AG04449 (cell line): Measurements from ENCODE around the gene TMEM135.
"Not testable (repeated sequence)": the region's sequence is repeated elsewhere in the genome, so short reads cannot be mapped to it uniquely, and the experiment has no call there.

Experiments used
- CTCF ChIA-PET: fragments of 350-600 bp; formaldehyde crosslinking; extraction: SDS; loops from one replicate; lab custom pipeline; 2021; ENCODE audit warnings: antibody characterized with exemption; lab: Yijun Ruan, JAX
- POLR2A ChIA-PET: fragments of 400-600, 350-600 bp; formaldehyde crosslinking; extraction: SDS; loops from one replicate; lab custom pipeline; 2020; ENCODE audit warnings: antibody characterized with exemption, inconsistent platforms; lab: Yijun Ruan, JAX
- DNase-seq: peaks from one replicate; pipeline ENCODE4 v3.0.0-alpha.2; 2010; ENCODE audit warnings: low read depth, low spot score
- H3K4me3 ChIP-seq: 2 replicates; pipeline ENCODE4 v1.5.1; 2011; ENCODE audit warnings: low read depth, mild to moderate bottlenecking, control low read depth, low read length
- TF ChIP-seq, protein P1 (sequence below): IDR thresholded peaks from one replicate; pipeline ENCODE4 v1.5.1; 2011; ENCODE audit warnings: mild to moderate bottlenecking, moderate library complexity, low read length, control low read depth, inconsistent platforms; ENCODE audit not compliant: insufficient read depth; ENCODE audit errors: missing control alignments

Gene TMEM135

GRCh38 chr11:87275176-87275575 is 237.4 kb downstream of the TMEM135 start:
- no peak overlapping the region for H3K4me3 ChIP-seq
- TF ChIP-seq, protein P1, sequence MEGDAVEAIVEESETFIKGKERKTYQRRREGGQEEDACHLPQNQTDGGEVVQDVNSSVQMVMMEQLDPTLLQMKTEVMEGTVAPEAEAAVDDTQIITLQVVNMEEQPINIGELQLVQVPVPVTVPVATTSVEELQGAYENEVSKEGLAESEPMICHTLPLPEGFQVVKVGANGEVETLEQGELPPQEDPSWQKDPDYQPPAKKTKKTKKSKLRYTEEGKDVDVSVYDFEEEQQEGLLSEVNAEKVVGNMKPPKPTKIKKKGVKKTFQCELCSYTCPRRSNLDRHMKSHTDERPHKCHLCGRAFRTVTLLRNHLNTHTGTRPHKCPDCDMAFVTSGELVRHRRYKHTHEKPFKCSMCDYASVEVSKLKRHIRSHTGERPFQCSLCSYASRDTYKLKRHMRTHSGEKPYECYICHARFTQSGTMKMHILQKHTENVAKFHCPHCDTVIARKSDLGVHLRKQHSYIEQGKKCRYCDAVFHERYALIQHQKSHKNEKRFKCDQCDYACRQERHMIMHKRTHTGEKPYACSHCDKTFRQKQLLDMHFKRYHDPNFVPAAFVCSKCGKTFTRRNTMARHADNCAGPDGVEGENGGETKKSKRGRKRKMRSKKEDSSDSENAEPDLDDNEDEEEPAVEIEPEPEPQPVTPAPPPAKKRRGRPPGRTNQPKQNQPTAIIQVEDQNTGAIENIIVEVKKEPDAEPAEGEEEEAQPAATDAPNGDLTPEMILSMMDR = no peak
- ChIA-PET CTCF (interaction anchor here (1.2 kb wide), 1 partner anchor 278 kb away, joined by 3 read pairs; no protein-coding TSS in a partner anchor), POLR2A (no interaction called here)
- no peak for DNase-seq

- TF ChIP-seq, protein P1 = no peak
- DNase-seq = no peak
- no peak overlapping the region for H3K4me3 ChIP-seq
- CTCF ChIA-PET = interaction anchor here (0.6 to 12.9 kb wide), 5 partner anchors 10 to 341 kb away, joined by 3 to 241 read pairs (median 4); no protein-coding TSS in a partner anchor
- POLR2A ChIA-PET = no interaction called here
Measured at GRCh38 chr11:87280143-87280542, 242.4 kb downstream of the TMEM135 start.

- H3K4me3 ChIP-seq = no peak overlapping the region
- ChIA-PET CTCF (interaction anchor here (0.5 to 12.9 kb wide), 7 partner anchors 9 to 342 kb away, joined by 3 to 241 read pairs (median 4); no protein-coding TSS in a partner anchor), POLR2A (no interaction called here)
- no peak for DNase-seq
- TF ChIP-seq, protein P1 = no peak
Measured at GRCh38 chr11:87281496-87281895, 243.8 kb downstream of the TMEM135 start.

DNA sequence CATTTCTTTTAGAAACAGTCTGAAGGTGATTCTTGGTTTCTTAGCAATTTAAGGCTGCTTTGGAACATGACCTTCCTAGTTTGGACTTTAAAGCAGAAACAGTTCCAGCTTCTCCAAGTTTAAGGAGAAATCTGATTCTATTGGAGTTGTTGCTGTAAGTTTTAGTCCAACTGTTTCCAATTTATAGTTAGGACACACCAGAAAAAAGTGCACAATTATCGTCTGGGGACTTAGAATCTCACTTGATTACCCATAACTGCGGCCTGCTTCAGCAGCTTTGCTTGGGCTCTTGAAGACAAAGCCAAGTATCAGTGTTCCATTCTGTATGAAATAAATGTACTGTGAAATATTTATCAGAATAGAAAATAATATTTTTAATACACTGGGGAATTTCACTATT is 246.6 kb downstream of the TMEM135 start:
- CTCF ChIA-PET = interaction anchor here (1.2 to 12.9 kb wide), 4 partner anchors 186 to 345 kb away, joined by 3 to 241 read pairs (median 4); no protein-coding TSS in a partner anchor
- POLR2A ChIA-PET = no interaction called here
- H3K4me3 ChIP-seq = no peak overlapping the region
- TF ChIP-seq, protein P1 = no peak
- no peak for DNase-seq

DNA sequence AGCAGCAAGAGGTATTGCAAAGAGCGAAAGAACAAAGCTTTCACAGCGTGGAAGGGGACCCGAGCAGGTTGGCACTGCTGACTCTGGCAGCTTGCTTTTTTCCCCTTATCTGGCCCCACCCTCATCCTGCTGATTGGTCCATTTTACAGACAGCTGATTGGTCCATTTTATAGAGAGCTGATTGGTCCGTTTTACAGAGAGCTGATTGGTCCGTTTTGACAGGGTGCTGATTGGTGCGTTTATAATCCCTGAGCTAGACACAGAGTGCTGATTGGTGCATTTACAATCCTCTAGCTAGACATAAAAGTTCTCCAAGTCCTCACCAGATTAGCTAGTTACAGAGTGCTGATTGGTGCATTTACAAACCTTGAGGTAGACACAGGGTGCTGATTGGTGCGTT is 247.9 kb downstream of the TMEM135 start:
- DNase-seq, POLR2A ChIA-PET, H3K4me3 ChIP-seq: not testable (repeated sequence)
- CTCF ChIA-PET = interaction anchor here (1.2 to 12.9 kb wide), 3 partner anchors 188 to 346 kb away, joined by 5 to 241 read pairs (median 15); no protein-coding TSS in a partner anchor

DNA sequence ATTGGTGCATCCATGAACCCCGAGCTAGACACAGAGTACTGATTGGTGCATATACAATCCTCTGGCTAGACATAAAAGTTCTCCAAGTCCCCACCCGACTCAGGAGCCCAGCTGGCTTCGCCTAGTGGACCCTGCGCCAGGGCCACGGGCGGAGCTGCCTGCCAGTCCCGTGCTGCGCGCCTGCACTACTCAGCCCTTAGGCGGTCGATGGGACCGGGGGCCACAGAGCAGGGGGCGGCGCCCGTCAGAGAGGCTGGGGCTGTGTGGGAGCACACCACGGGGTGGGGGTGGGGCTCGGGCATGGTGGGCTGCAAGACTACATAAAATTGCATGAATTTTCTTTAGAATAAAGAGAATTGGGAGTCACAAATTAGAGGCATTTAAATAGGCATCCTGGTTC is 248.6 kb downstream of the TMEM135 start:
- TF ChIP-seq, protein P1 = no peak
- no peak overlapping the region for H3K4me3 ChIP-seq
- CTCF ChIA-PET = interaction anchor here (1.4 to 12.9 kb wide), 3 partner anchors 10 to 347 kb away, joined by 4 to 241 read pairs (median 15); no protein-coding TSS in a partner anchor
- no peak for DNase-seq
- POLR2A ChIA-PET = no interaction called here
